Stomach (tissue), 9 donors: ENCODE results near the gene HTR3E. TPM values are rescaled to one million over a fixed set of nuclear protein-coding genes. Genes with fewer than 3 reads are reported as not detected.

Experiments
- DNase-seq, 2 donors: peaks; one replicate each; pipeline versions ENCODE4 v3.0.0 to v3.0.0-alpha.2; 2013 to 2019
- H3K27ac ChIP-seq, 5 donors: fragments of 200-600 bp in 4 of 5; sonication (generic) in 4 of 5; one replicate each; pipeline ENCODE4 v1.5.1; 2013 to 2019; ENCODE audit warnings: mild to moderate bottlenecking in 1 of 5, moderate library complexity in 1 of 5
- H3K27me3 ChIP-seq, 3 donors: fragments of 200-600 bp; sonication (generic); one replicate each; pipeline ENCODE4 v1.5.1; 2017 to 2019; ENCODE audit warnings: mixed run types in 1 of 3
- H3K36me3 ChIP-seq, 4 donors: fragments of 200-600 bp; sonication (generic); 1 replicate in 3 of 4; 2 replicates in 1 of 4; pipeline ENCODE4 v1.5.1; 2016 to 2019
- H3K4me1 ChIP-seq, 4 donors: fragments of 200-600 bp; sonication (generic); one replicate each; pipeline ENCODE4 v1.5.1; 2016 to 2019
- H3K4me3 ChIP-seq, 4 donors: fragments of 200-600 bp; sonication (generic) in 3 of 4; one replicate each; pipeline ENCODE4 v1.5.1; 2016 to 2019; ENCODE audit warnings: mild to moderate bottlenecking in 1 of 4
- H3K9me3 ChIP-seq, 4 donors: fragments of 200-600 bp; sonication (generic); one replicate each; pipeline ENCODE4 v1.5.1; 2016 to 2019
- CTCF ChIP-seq, 7 experiments: fragments of 450-650 bp in 4 of 7; fragments of 200-600 bp in 3 of 7; sonication (generic) in 3 of 7; IDR thresholded peaks; one replicate each; pipeline ENCODE4 v1.5.1; 2016 to 2019; ENCODE audit warnings: antibody characterized with exemption in 7 of 7, control low read depth in 2 of 7, mild to moderate bottlenecking in 1 of 7
- EP300 ChIP-seq: sonication (generic); formaldehyde crosslinking; IDR thresholded peaks from one replicate; pipeline ENCODE4 v1.6.1; 2017; ENCODE audit warnings: antibody characterized with exemption
- POLR2A ChIP-seq, 4 donors: fragments of 450-650 bp; IDR thresholded peaks; one replicate each; pipeline ENCODE4 v1.6.1; 2016; ENCODE audit warnings: antibody characterized with exemption in 4 of 4, control low read depth in 2 of 4, mild to moderate bottlenecking in 1 of 4, moderate library complexity in 1 of 4
- POLR2AphosphoS5 ChIP-seq, 3 donors: sonication (generic); formaldehyde crosslinking; IDR thresholded peaks; one replicate each; pipeline ENCODE4 v1.6.1; 2016; ENCODE audit warnings: antibody characterized with exemption in 3 of 3
- WGBS, 5 donors: extraction: QIAGEN DNeasy Blood & Tissue Kit in 3 of 5; methylation state at CpG; one replicate each; pipeline versions ENCODE4 v1.1.5 to v1.1.7; 2013 to 2018; 5-methylcytosine and 5-hydroxymethylcytosine counted together
- intact Hi-C: fragments of 100-400 bp; cut with DNase I; formaldehyde crosslinking; loops from one replicate; pipeline ENCODE4 v1.15.1; 2023; ENCODE audit warnings: low total_unique reads
- polyA plus RNA-seq, 3 donors: library from polyadenylated mRNA; stranded (reverse); fragments of 200-250 nt; gene quantifications; one replicate each; pipeline ENCODE4 v1.2.3, GENCODE V29; 2013
- total RNA-seq, 5 donors: library from RNA; depleted of rRNA; stranded (reverse); fragments of >200 nt; gene quantifications; one replicate each; pipeline versions ENCODE4 v1.1.0 to v1.2.3, GENCODE V29; 2014 to 2016
- donor health status: healthy with polysubstance abuse.
- donor health status: Bipolar disorder and iron deficiency.
- donor health status: healthy.

The HTR3E gene
- total and polyA plus RNA-seq, 8 donors: not detected

- peak; percentile 35 to 44 for DNase-seq
- H3K4me1 ChIP-seq: peaks cover 0 to 9% (median 6%) of the 10 kb centered on the region in 4 donors
- H3K9me3 ChIP-seq: no peaks in the 10 kb centered on the region
- no peaks in the 10 kb centered on the region for H3K27me3 ChIP-seq
- no peak overlapping the region for H3K4me3 ChIP-seq
- TF ChIP-seq CTCF (IDR thresholded peaks at IDR 0.05): peak in 1 of 7 experiments; percentile 15
- no peak for TF ChIP-seq POLR2A (IDR thresholded peaks at IDR 0.05)
- TF ChIP-seq POLR2AphosphoS5 (IDR thresholded peaks at IDR 0.05): no peak
- no peak for TF ChIP-seq EP300
- intact Hi-C loops: no loop called here
- 22 to 41% (median 28%) methylated on average over 2 of the region's 2 CpGs for WGBS, 5 donors
- no peaks in the 10 kb centered on the region for H3K36me3 ChIP-seq
- no peak overlapping the region for H3K27ac ChIP-seq
Measured at GRCh38 chr3:184129012-184129411, 32.1 kb downstream of the HTR3E start.

- H3K4me1 ChIP-seq: peaks cover 21 to 31% (median 28%) of the 10 kb centered on the region in 4 donors
- H3K9me3 ChIP-seq: no peaks in the 10 kb centered on the region
- TF ChIP-seq EP300 (no peak), CTCF (IDR thresholded peaks at IDR 0.05) (no peak), POLR2A (IDR thresholded peaks at IDR 0.05) (no peak), POLR2AphosphoS5 (IDR thresholded peaks at IDR 0.05) (no peak)
- H3K36me3 ChIP-seq: peaks cover 0 to 10% (median 6%) of the 10 kb centered on the region in 4 donors
- 89 to 96% (median 94%) methylated on average over 4 of the region's 4 CpGs for WGBS, 5 donors
- H3K4me3 ChIP-seq: no peak overlapping the region
- no peak overlapping the region for H3K27ac ChIP-seq
- H3K27me3 ChIP-seq: no peaks in the 10 kb centered on the region
- intact Hi-C loops: loop anchor here (10.0 kb wide), 1 partner anchor 238 kb away; no protein-coding TSS in a partner anchor
- no peak for DNase-seq
Measured at GRCh38 chr3:184132945-184133344, 36.1 kb downstream of the HTR3E start.

GRCh38 chr3:184133840-184134745 is 37.2 kb downstream of the HTR3E start:
- peaks cover 21 to 35% (median 28%) of the 10 kb centered on the region in 4 donors for H3K4me1 ChIP-seq
- no peaks in the 10 kb centered on the region for H3K9me3 ChIP-seq
- peaks cover 0 to 21% (median 18%) of the 10 kb centered on the region in 4 donors for H3K36me3 ChIP-seq
- no peaks in the 10 kb centered on the region for H3K27me3 ChIP-seq
- DNase-seq: peak; percentile 84 to 94
- 1 to 2% (median 1%) methylated on average over 33 to 37 of the region's 37 CpGs for WGBS, 5 donors
- TF ChIP-seq CTCF (IDR thresholded peaks at IDR 0.05) (peak in 1 of 7 experiments; percentile 8), POLR2AphosphoS5 (IDR thresholded peaks at IDR 0.05) (peak; percentile 65 to 75 (median 65)), EP300 (no peak)
- peak overlapping the region; percentile 91 to 94 (median 93) for H3K27ac ChIP-seq
- intact Hi-C loops: loop anchor here (10.0 kb wide), 1 partner anchor 239 kb away; no protein-coding TSS in a partner anchor
- peak overlapping the region; percentile 84 to 98 (median 94) for H3K4me3 ChIP-seq

GRCh38 chr3:184134746-184135148 is 37.9 kb downstream of the HTR3E start:
- Histone ChIP-seq H3K4me3 (peak overlapping the region; percentile 84 to 98 (median 94)), H3K4me1 (peaks cover 21 to 35% (median 28%) of the 10 kb centered on the region in 4 donors), H3K36me3 (peaks cover 5 to 28% (median 24%) of the 10 kb centered on the region in 4 donors), H3K9me3 (no peaks in the 10 kb centered on the region), H3K27me3 (no peaks in the 10 kb centered on the region), H3K27ac (peak overlapping the region; percentile 91 to 94 (median 93))
- 0 to 5% (median 0%) methylated on average over 9 to 21 of the region's 21 CpGs for WGBS, 5 donors
- DNase-seq: peak in 1 of 2 donors; percentile 35
- intact Hi-C loops: loop anchor here (10.0 kb wide), 1 partner anchor 240 kb away; no protein-coding TSS in a partner anchor
- TF ChIP-seq CTCF (IDR thresholded peaks at IDR 0.05): no peak
